ENCODE data around the gene PEX11G. TPM values are rescaled to one million over a fixed set of nuclear protein-coding genes. Genes with fewer than 3 reads are reported as not detected.

The PEX11G gene
- polyA plus RNA-seq, 1 donor from 2014 or later, result 1.3 TPM

DNA sequence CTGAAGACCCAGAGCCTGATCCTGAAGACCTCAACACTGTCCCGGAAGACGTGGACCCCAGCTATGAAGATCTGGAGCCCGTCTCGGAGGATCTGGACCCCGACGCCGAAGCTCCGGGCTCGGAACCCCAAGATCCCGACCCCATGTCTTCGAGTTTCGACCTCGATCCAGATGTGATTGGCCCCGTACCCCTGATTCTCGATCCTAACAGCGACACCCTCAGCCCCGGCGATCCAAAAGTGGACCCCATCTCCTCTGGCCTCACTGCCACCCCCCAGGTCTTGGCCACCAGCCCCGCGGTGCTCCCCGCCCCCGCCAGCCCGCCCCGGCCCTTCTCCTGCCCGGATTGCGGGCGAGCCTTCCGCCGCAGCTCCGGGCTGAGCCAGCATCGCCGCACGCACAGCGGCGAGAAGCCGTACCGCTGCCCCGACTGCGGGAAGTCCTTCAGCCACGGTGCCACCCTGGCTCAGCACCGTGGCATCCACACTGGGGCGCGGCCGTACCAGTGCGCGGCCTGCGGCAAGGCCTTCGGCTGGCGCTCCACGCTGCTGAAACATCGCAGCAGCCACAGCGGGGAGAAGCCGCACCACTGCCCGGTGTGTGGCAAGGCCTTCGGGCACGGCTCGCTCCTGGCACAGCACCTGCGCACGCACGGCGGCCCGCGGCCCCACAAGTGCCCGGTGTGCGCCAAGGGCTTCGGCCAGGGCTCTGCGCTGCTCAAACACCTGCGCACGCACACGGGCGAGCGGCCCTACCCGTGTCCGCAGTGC lies 30.7 kb upstream of the PEX11G start:
- Histone ChIP-seq H3K4me3 (ENCODE audit: low read length) (no peak overlapping the region), H3F3A (ENCODE audit: insufficient read depth, low read length, poor library complexity, severe bottlenecking) (no peaks in the 10 kb centered on the region), H2AFZ (ENCODE audit: low read depth, low read length) (no peak overlapping the region), H3K4me2 (ENCODE audit: low read length) (no peak overlapping the region), H3K9me2 (ENCODE audit: insufficient read depth, low read length) (no peaks in the 10 kb centered on the region), H4K20me1 (ENCODE audit: insufficient read depth) (no peaks in the 10 kb centered on the region), H3K79me2 (replicated peaks; ENCODE audit: insufficient read depth, low read length) (peaks cover 22% of the 10 kb centered on the region), H3K27me3 (ENCODE audit: insufficient read depth, low read depth, low read length) (no peaks in the 10 kb centered on the region), H3K36me3 (ENCODE audit: insufficient read depth, low read length) (no peaks in the 10 kb centered on the region), H3K27ac (ENCODE audit: low read length) (no peak overlapping the region), H3K9ac (ENCODE audit: low read length) (no peak overlapping the region), H3K9me3 (ENCODE audit: low read length) (no peaks in the 10 kb centered on the region)
- TF ChIP-seq, protein P1, sequence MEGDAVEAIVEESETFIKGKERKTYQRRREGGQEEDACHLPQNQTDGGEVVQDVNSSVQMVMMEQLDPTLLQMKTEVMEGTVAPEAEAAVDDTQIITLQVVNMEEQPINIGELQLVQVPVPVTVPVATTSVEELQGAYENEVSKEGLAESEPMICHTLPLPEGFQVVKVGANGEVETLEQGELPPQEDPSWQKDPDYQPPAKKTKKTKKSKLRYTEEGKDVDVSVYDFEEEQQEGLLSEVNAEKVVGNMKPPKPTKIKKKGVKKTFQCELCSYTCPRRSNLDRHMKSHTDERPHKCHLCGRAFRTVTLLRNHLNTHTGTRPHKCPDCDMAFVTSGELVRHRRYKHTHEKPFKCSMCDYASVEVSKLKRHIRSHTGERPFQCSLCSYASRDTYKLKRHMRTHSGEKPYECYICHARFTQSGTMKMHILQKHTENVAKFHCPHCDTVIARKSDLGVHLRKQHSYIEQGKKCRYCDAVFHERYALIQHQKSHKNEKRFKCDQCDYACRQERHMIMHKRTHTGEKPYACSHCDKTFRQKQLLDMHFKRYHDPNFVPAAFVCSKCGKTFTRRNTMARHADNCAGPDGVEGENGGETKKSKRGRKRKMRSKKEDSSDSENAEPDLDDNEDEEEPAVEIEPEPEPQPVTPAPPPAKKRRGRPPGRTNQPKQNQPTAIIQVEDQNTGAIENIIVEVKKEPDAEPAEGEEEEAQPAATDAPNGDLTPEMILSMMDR (IDR thresholded peaks at IDR 0.05; ENCODE audit: poor library complexity, severe bottlenecking), result no peak
- TF ChIP-seq EZH2 (IDR thresholded peaks at IDR 0.05; ENCODE audit: borderline replicate concordance, insufficient read depth, low read length, poor library complexity, severe bottlenecking) (no peak), SMC3 (conservative IDR thresholded peaks at IDR 0.05; ENCODE audit: poor library complexity) (no peak), MXI1 (conservative IDR thresholded peaks at IDR 0.05; ENCODE audit: poor library complexity, severe bottlenecking) (no peak), RAD21 (conservative IDR thresholded peaks at IDR 0.05) (no peak), EP300 (conservative IDR thresholded peaks at IDR 0.05; ENCODE audit: poor library complexity, severe bottlenecking) (no peak), POLR2AphosphoS5 (IDR thresholded peaks at IDR 0.05) (no peak), TAF1 (IDR thresholded peaks at IDR 0.05; ENCODE audit: low read depth) (no peak)
- TF ChIP-seq, protein P2, sequence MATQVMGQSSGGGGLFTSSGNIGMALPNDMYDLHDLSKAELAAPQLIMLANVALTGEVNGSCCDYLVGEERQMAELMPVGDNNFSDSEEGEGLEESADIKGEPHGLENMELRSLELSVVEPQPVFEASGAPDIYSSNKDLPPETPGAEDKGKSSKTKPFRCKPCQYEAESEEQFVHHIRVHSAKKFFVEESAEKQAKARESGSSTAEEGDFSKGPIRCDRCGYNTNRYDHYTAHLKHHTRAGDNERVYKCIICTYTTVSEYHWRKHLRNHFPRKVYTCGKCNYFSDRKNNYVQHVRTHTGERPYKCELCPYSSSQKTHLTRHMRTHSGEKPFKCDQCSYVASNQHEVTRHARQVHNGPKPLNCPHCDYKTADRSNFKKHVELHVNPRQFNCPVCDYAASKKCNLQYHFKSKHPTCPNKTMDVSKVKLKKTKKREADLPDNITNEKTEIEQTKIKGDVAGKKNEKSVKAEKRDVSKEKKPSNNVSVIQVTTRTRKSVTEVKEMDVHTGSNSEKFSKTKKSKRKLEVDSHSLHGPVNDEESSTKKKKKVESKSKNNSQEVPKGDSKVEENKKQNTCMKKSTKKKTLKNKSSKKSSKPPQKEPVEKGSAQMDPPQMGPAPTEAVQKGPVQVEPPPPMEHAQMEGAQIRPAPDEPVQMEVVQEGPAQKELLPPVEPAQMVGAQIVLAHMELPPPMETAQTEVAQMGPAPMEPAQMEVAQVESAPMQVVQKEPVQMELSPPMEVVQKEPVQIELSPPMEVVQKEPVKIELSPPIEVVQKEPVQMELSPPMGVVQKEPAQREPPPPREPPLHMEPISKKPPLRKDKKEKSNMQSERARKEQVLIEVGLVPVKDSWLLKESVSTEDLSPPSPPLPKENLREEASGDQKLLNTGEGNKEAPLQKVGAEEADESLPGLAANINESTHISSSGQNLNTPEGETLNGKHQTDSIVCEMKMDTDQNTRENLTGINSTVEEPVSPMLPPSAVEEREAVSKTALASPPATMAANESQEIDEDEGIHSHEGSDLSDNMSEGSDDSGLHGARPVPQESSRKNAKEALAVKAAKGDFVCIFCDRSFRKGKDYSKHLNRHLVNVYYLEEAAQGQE (IDR thresholded peaks at IDR 0.05; ENCODE audit: borderline replicate concordance), result no peak

DNA sequence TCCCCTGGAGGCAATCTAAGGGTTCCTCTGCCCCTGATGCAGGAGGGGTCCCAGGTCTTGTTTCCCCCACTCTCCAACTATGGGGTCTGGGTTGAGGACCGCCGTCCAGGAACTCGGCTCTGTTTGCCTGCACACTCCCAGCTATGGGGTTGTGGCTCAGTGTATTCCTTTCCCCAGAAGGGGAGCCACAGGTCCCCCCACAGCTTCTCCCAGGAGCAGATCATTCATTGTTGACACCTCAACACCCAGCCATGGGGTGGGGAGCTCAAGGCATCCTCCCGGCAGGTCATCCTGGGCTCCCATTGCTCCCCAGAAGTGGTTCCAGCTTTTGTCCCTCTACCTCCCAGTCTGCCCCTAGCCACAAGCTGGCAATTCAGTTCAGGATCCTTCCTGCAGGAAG lies 28.0 kb upstream of the PEX11G start:
- TF ChIP-seq, protein P2 (IDR thresholded peaks at IDR 0.05; ENCODE audit: borderline replicate concordance), result no peak
- no peak for TF ChIP-seq POLR2AphosphoS5 (IDR thresholded peaks at IDR 0.05)
- TF ChIP-seq SMC3 (conservative IDR thresholded peaks at IDR 0.05; ENCODE audit: poor library complexity), result no peak
- TF ChIP-seq RAD21 (conservative IDR thresholded peaks at IDR 0.05), result no peak
- TF ChIP-seq TAF1 (IDR thresholded peaks at IDR 0.05; ENCODE audit: low read depth), result no peak
- TF ChIP-seq EP300 (conservative IDR thresholded peaks at IDR 0.05; ENCODE audit: poor library complexity, severe bottlenecking), result no peak
- no peak for TF ChIP-seq EZH2 (IDR thresholded peaks at IDR 0.05; ENCODE audit: borderline replicate concordance, insufficient read depth, low read length, poor library complexity, severe bottlenecking)
- no peak for TF ChIP-seq MXI1 (conservative IDR thresholded peaks at IDR 0.05; ENCODE audit: poor library complexity, severe bottlenecking)
- TF ChIP-seq, protein P1 (IDR thresholded peaks at IDR 0.05; ENCODE audit: poor library complexity, severe bottlenecking), result no peak
- Histone ChIP-seq H3K9ac (ENCODE audit: low read length) (peak overlapping the region; percentile 92), H3K27me3 (ENCODE audit: insufficient read depth, low read depth, low read length) (no peaks in the 10 kb centered on the region), H3K9me2 (ENCODE audit: insufficient read depth, low read length) (no peaks in the 10 kb centered on the region), H3K4me3 (ENCODE audit: low read length) (peak overlapping the region; percentile 93), H4K20me1 (ENCODE audit: insufficient read depth) (no peaks in the 10 kb centered on the region), H3F3A (ENCODE audit: insufficient read depth, low read length, poor library complexity, severe bottlenecking) (no peaks in the 10 kb centered on the region), H3K27ac (ENCODE audit: low read length) (peak overlapping the region; percentile 77), H3K4me2 (ENCODE audit: low read length) (peak overlapping the region; percentile 84), H3K79me2 (replicated peaks; ENCODE audit: insufficient read depth, low read length) (peaks cover 22% of the 10 kb centered on the region), H3K36me3 (ENCODE audit: insufficient read depth, low read length) (no peaks in the 10 kb centered on the region), H2AFZ (ENCODE audit: low read depth, low read length) (peak overlapping the region; percentile 38), H3K9me3 (ENCODE audit: low read length) (no peaks in the 10 kb centered on the region)
